ENCODE results near the gene PPP1R12B. TPM values are rescaled to one million over a fixed set of nuclear protein-coding genes. Genes with fewer than 3 reads are reported as not detected.
A peak's percentile ranks its signal among the peaks of the same experiment; 100 is the strongest.
"Not testable (repeated sequence)": the region's sequence is repeated elsewhere in the genome, so short reads cannot be mapped to it uniquely, and the experiment has no call there.

Gene PPP1R12B
- total RNA-seq, 1 donor from 2014 or later, result 49.1 TPM

DNA sequence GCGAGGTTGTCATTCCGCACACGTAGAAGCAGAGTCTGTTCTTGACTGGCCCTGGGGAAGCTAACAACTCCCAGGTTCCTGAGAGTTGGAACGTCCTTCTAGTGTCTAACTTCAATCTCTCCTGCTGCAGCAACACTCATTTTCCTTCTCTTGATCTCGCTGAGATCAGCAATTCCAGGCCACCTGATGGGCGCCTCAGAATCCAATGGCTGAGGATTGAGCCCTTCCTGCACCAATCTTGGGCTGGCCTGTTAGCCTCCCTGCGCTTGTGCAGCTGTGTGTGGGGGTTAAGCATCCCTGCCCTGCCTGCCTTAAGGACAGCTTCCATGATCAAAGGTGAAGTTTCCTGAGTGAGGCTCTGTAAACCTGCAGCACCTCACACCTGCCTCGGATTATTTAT is 273.9 kb downstream of the PPP1R12B start:
- H3K27me3 ChIP-seq, result no peaks in the 10 kb centered on the region
- ATAC-seq, result no peak
- H3K27ac ChIP-seq, result no peak overlapping the region
- intact Hi-C loops (cut with DNase I), result no loop called here
- peaks cover 3% of the 10 kb centered on the region for H3K4me1 ChIP-seq
- no peaks in the 10 kb centered on the region for H3K9me3 ChIP-seq
- H3K36me3 ChIP-seq, result no peaks in the 10 kb centered on the region
- no peak overlapping the region for H3K4me3 ChIP-seq
- TF ChIP-seq, protein P1, sequence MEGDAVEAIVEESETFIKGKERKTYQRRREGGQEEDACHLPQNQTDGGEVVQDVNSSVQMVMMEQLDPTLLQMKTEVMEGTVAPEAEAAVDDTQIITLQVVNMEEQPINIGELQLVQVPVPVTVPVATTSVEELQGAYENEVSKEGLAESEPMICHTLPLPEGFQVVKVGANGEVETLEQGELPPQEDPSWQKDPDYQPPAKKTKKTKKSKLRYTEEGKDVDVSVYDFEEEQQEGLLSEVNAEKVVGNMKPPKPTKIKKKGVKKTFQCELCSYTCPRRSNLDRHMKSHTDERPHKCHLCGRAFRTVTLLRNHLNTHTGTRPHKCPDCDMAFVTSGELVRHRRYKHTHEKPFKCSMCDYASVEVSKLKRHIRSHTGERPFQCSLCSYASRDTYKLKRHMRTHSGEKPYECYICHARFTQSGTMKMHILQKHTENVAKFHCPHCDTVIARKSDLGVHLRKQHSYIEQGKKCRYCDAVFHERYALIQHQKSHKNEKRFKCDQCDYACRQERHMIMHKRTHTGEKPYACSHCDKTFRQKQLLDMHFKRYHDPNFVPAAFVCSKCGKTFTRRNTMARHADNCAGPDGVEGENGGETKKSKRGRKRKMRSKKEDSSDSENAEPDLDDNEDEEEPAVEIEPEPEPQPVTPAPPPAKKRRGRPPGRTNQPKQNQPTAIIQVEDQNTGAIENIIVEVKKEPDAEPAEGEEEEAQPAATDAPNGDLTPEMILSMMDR (IDR thresholded peaks at IDR 0.05), result no peak
- no peak for DNase-seq

DNA sequence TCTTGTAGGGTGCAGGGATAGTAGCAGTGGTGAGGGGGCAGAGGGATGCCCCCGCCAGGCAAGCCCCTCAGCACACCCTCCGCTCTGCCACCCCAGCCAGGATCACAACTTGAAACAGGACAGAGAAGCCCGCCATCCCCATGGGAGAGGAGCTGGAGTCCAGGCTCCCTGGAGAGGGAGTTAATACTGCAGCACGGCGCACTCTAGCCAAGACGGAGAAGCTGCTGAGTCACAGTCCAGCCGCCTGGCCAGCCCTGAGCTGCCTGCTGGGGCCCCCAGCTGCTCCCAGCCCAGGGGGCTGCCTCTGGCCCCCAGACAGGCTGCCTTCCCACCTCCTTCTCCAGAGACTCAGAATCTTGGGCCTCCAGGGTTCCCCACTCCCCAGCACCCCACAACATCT is 274.6 kb downstream of the PPP1R12B start:
- no peak overlapping the region for H3K27ac ChIP-seq
- intact Hi-C loops (cut with DNase I), result no loop called here
- no peaks in the 10 kb centered on the region for H3K36me3 ChIP-seq
- H3K4me1 ChIP-seq, result peaks cover 3% of the 10 kb centered on the region
- H3K9me3 ChIP-seq, result no peaks in the 10 kb centered on the region
- ATAC-seq (no peak), DNase-seq (no peak)
- H3K4me3 ChIP-seq, result no peak overlapping the region
- H3K27me3 ChIP-seq, result no peaks in the 10 kb centered on the region
- TF ChIP-seq, protein P1 (IDR thresholded peaks at IDR 0.05), result no peak

DNA sequence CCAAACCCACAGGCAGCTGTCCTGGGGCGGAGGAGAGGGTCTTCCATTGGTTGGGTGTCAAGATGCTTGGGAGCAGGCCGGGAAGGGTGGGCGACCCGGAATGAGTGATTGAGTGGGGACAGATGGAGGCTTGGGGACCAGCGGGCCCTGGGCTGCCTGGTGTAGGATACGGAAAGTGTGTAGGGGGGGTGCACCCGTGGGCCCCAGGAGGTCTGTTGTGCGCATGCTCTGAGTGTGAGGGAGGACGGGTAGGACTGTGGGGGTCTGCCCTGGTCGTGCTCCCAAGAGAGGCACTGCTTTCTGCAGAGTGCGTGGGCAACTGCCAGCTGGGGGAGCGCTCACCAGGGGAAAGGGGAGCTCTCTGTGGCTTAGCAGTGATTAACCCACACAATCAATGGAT is 275.0 kb downstream of the PPP1R12B start:
- DNase-seq; H3K4me3 ChIP-seq; H3K9me3 ChIP-seq; ATAC-seq; H3K27ac ChIP-seq; H3K27me3 ChIP-seq; intact Hi-C loops (cut with DNase I); H3K4me1 ChIP-seq; H3K36me3 ChIP-seq: not testable (repeated sequence)

DNA sequence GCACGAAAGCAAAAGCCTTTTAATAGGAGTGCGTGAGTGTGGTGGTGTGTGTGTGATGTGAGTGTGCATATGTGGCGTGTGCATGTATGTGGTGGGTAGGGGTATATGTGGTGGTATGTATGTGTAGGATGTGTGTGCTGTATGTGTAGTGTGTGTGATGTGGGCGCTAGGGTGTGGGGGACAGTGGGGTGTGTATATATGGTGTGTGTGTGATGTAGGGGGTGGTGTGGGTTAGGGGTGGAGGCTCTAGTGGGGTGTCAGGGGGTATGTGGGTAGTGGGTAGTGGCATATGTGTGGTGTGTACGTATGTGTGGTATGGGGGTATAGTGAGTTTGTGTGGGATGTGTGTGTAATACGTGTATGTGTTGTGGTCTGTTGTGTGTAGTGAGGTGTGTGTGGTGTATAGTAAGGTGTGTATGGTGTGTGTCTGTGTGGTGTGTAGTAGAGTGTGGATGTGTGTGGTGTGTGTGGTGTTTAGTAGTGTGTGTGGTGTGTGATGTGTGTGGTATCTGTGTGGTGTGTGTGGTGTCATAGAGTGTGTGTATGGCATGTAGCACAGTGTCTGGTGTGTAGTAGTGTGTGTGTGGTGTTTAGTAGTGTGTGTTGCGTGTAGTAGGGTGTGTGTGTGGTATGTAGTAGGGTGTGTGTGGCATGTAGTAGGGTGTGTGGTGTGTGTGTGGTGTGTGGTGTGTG is 275.7 kb downstream of the PPP1R12B start:
- no peak overlapping the region for H3K27ac ChIP-seq
- TF ChIP-seq, protein P1 (IDR thresholded peaks at IDR 0.05), result no peak
- no peaks in the 10 kb centered on the region for H3K9me3 ChIP-seq
- no peaks in the 10 kb centered on the region for H3K27me3 ChIP-seq
- no peaks in the 10 kb centered on the region for H3K36me3 ChIP-seq
- ATAC-seq, result no peak
- DNase-seq, result no peak
- intact Hi-C loops (cut with DNase I), result no loop called here
- peaks cover 7% of the 10 kb centered on the region for H3K4me1 ChIP-seq
- no peak overlapping the region for H3K4me3 ChIP-seq

DNA sequence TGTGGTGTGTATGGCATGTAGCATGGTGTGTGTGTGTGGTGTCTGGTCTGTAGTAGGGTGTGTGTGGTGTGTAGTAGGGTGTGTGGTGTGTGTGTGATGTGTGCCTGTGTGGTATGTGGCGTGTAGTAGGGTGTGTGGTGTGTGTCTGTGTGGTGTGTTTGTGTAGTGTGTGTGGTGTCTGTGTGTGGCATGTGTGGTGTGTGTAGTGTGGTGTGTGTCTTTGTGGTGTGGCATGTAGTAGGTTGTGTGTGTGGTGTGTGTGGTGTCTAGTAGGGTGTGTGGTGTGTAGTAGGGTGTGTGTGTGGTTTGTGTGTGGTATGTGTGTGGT is 276.2 kb downstream of the PPP1R12B start:
- Histone ChIP-seq H3K27me3 (no peaks in the 10 kb centered on the region), H3K36me3 (no peaks in the 10 kb centered on the region), H3K27ac (no peak overlapping the region), H3K9me3 (no peaks in the 10 kb centered on the region), H3K4me1 (peaks cover 7% of the 10 kb centered on the region), H3K4me3 (no peak overlapping the region)
- ATAC-seq, result peak; percentile 37
- intact Hi-C loops (cut with DNase I), result no loop called here
- DNase-seq, result no peak
- TF ChIP-seq, protein P1 (IDR thresholded peaks at IDR 0.05), result no peak

DNA sequence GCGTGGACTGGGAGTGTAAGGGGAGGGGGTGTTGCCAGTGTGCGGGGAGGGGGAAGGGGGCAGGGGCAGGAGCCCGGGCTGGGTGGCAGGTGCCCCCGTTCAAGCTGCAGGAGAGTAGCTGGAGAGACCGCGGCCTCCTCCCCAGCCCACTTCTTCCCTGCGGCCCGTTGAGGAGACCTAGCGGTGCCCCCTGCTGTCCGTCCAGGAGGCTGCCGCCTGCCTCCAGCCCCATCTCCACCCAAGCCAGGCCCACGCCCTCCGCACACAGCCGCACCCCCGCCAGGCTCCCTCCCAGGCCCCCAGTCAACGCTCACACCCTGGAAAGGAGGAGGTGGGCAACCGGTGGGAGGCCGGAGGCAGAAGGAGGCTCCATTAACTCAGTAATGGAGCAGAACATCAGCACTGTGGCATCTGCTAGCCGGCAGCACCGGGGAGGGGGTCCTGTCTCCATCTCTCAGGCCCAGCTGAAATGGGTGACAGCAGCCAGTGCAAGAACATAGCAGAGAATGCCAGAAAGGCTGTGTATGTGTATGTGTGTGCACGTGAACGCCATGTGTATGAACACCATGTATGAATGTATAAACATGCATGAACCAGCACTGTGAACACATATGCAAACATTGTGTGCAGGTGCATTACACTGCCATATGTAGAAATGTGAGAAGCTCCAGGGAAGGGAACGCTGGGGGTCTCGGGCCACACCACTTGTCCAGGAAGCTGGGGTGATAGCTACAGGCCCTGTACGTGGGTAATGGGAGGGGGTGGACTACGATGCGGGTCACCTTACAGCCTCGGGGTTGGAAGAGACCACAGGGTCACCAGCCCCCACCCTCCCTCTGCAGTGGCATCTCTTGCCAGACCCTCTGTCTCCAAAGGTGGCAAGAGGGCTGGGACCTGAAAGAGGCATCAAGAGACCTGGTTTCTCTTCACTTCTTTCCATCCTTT is 277.2 kb downstream of the PPP1R12B start:
- Histone ChIP-seq H3K9me3 (no peaks in the 10 kb centered on the region), H3K27me3 (peaks cover 8% of the 10 kb centered on the region), H3K36me3 (no peaks in the 10 kb centered on the region), H3K4me1 (peaks cover 7% of the 10 kb centered on the region), H3K27ac (no peak overlapping the region), H3K4me3 (no peak overlapping the region)
- TF ChIP-seq, protein P1 (IDR thresholded peaks at IDR 0.05), result peak; percentile 62
- intact Hi-C loops (cut with DNase I), result no loop called here
- DNase-seq, result peak; percentile 83
- ATAC-seq, result peak; percentile 82

DNA sequence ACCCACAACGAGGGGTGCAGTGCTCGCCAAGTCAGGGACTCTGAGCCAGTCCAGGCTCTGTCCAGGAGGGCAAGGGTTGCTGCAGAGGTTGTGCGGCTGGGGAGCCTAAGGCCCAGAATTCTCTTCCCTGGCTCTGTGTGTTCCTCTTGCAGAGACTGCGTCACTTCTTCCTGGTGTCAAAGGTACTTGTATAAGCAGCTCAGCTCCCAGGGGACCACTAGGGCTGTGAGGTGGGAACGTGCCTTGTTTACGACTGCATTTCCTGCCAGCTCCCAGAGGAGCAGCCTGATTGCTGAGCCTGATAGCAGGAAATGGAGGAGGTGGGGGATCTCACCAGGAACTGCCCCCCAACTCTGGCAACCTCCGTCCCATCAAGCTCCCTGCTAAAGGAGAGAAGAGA is 278.5 kb downstream of the PPP1R12B start:
- ATAC-seq; H3K9me3 ChIP-seq; H3K36me3 ChIP-seq; DNase-seq; H3K4me1 ChIP-seq; H3K27ac ChIP-seq; intact Hi-C loops (cut with DNase I); H3K4me3 ChIP-seq: not testable (repeated sequence)
- H3K27me3 ChIP-seq, result peaks cover 12% of the 10 kb centered on the region

Data from upper lobe of right lung (tissue), 1 donor.